Activated CD4-positive, alpha-beta T cell treated with anti-CD3 and anti-CD28 coated beads for 36 hours (primary cell): ENCODE measurements around the gene LRRC3. TPM values are rescaled to one million over a fixed set of nuclear protein-coding genes. Genes with fewer than 3 reads are reported as not detected.

Experiments used
- ATAC-seq: fragments of 200-7000 bp; cut with Tn5 transposase; one replicate; pipeline ENCODE4 v1.10.0; 2021; ENCODE audit warnings: mild to moderate bottlenecking, moderate library complexity
- CTCF ChIA-PET: fragments of 350-600 bp; sonication (Branson Sonifier 250); formaldehyde crosslinking; loops from one replicate; lab custom pipeline; 2021; ENCODE audit warnings: antibody characterized with exemption; lab: Charles Lee
- POLR2A ChIA-PET: fragments of 350-600 bp; sonication (Branson Sonifier 250); formaldehyde crosslinking; loops from one replicate; lab custom pipeline; 2021; ENCODE audit warnings: antibody characterized with exemption, inconsistent platforms; lab: Charles Lee
- DNase-seq: peaks from one replicate; pipeline ENCODE4 v3.0.0-alpha.2; 2020
- H3K27ac Mint-ChIP-seq: one replicate; pipeline ENCODE4 v1.8.0; 2021; ENCODE audit warnings: mixed read lengths
- H3K27me3 Mint-ChIP-seq: one replicate; pipeline ENCODE4 v1.8.0; 2021; ENCODE audit warnings: mixed read lengths
- H3K36me3 Mint-ChIP-seq: one replicate; pipeline ENCODE4 v1.8.0; 2021; ENCODE audit warnings: low read depth, mixed read lengths
- H3K4me1 Mint-ChIP-seq: one replicate; pipeline ENCODE4 v1.8.0; 2021; ENCODE audit warnings: mixed read lengths
- H3K4me3 Mint-ChIP-seq: one replicate; pipeline ENCODE4 v1.8.0; 2021; ENCODE audit warnings: mild to moderate bottlenecking, moderate library complexity, mixed read lengths
- H3K9me3 Mint-ChIP-seq: one replicate; pipeline ENCODE4 v1.8.0; 2021; ENCODE audit warnings: low read depth, mixed read lengths
- intact Hi-C, 2 experiments: fragments of 100-400 bp; cut with DNase I in 1 of 2; cut with micrococcal nuclease in 1 of 2; formaldehyde crosslinking; loops; one replicate each; pipeline versions ENCODE4 v1.14.2 to v1.15.1; 2022 to 2024; cut with DNase I, micrococcal nuclease
- total RNA-seq, 2 experiments: library from RNA; stranded (reverse); gene quantifications; one replicate each; pipeline ENCODE4 v1.2.3, GENCODE V29; 2021

Gene LRRC3
- total RNA-seq, 2 experiments from 2014 or later, result 2.7 to 2.9 TPM

DNA sequence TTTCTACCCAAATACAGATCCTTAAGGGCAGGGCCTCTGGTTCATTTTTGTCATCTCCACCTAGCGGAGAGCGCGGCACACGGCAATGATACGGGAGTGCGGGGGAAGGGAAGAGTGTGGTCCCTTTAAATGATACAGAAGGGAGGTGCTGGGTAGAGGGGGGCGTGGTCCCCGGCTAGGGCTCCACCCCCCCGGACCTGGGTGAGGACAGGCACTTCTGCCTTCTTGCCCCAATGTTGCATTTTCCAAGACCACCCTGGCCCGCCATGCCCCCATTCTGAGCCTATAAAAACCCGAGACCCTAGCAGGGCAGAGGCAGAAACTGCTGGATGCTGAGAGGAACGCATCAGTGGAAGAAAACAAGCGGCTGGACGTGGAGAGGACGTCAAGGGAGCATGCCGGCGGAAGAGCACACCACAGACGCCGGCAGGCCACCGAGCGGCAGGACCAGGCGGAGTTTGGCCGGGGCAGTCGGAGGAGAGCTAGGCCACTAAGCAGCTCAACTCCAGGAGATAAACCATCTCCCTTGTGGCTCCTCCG is 30.0 kb downstream of the LRRC3 start:
- Mint-ChIP-seq H3K27ac (no peak overlapping the region), H3K27me3 (no peaks in the 10 kb centered on the region), H3K4me1 (peaks cover 5% of the 10 kb centered on the region), H3K9me3 (no peaks in the 10 kb centered on the region), H3K4me3 (peak overlapping the region; percentile 62), H3K36me3 (no peaks in the 10 kb centered on the region)
- intact Hi-C loops, result loop anchor here in 1 of 2 experiments (5.0 kb wide), 2 partner anchors 183 to 473 kb away; partner anchors contain the start of genes PFKL and TRAPPC10
- ChIA-PET CTCF (no interaction called here), POLR2A (interaction anchor here (0.6 kb wide), 1 partner anchor 501 kb away, joined by 3 read pairs; no protein-coding TSS in a partner anchor)
- ATAC-seq (peak; percentile 78), DNase-seq (peak; percentile 51)

DNA sequence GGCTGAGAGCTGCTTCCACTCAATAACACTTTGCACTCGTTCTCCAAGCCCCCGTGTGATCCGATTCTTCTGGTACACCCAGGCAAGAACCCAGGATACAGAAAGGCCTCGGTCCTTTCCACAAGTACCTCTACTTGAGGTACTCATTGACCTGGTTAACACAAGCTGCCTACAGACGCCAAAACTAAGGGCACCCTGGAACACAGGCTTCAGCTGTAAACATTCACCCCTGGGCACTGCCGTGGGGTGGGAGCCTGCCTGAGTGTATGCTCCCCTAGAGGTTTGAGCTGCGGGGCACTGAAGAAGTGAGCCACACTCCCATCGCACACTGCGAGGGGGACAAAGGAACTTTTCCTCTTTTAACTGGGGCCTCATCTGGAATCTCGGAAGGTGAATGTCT is 30.5 kb downstream of the LRRC3 start:
- Mint-ChIP-seq H3K27me3 (no peaks in the 10 kb centered on the region), H3K9me3 (no peaks in the 10 kb centered on the region), H3K4me1 (peaks cover 5% of the 10 kb centered on the region), H3K27ac (no peak overlapping the region), H3K4me3 (peak overlapping the region; percentile 62), H3K36me3 (no peaks in the 10 kb centered on the region)
- no peak for DNase-seq
- ATAC-seq, result no peak
- ChIA-PET CTCF (no interaction called here), POLR2A (interaction anchor here (0.6 kb wide), 1 partner anchor 502 kb away, joined by 3 read pairs; no protein-coding TSS in a partner anchor)
- intact Hi-C loops, result loop anchor here in 1 of 2 experiments (5.0 kb wide), 2 partner anchors 183 to 473 kb away; partner anchors contain the start of genes PFKL and TRAPPC10

DNA sequence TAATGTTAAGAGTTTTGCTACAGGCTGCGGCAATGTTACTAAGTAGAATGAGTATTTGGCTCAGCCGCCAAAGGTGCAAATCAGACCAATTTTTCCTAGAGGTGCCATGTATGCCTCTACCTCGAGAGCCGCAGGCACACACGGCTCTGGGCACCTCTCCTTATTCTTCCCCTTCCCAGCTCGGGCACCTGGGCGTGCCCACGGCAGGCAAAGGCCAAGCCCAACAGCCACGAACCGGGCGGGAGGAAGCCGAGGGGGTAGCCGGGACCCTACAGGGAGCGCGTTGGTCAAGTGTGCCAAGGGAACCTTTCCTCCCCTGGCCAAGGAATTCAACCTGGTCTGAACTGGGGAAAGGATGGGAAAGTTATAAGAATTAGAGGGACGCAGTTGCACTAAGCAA is 31.0 kb downstream of the LRRC3 start:
- no peak for ATAC-seq
- no peak for DNase-seq
- no peaks in the 10 kb centered on the region for H3K9me3 Mint-ChIP-seq
- POLR2A ChIA-PET, result interaction anchor here (0.6 kb wide), 1 partner anchor 502 kb away, joined by 3 read pairs; no protein-coding TSS in a partner anchor
- peaks cover 5% of the 10 kb centered on the region for H3K4me1 Mint-ChIP-seq
- CTCF ChIA-PET, result no interaction called here
- no peak overlapping the region for H3K27ac Mint-ChIP-seq
- intact Hi-C loops, result loop anchor here in 1 of 2 experiments (5.0 kb wide), 2 partner anchors 184 to 474 kb away; partner anchors contain the start of genes PFKL and TRAPPC10
- no peaks in the 10 kb centered on the region for H3K27me3 Mint-ChIP-seq
- no peaks in the 10 kb centered on the region for H3K36me3 Mint-ChIP-seq
- H3K4me3 Mint-ChIP-seq, result peak overlapping the region; percentile 62

DNA sequence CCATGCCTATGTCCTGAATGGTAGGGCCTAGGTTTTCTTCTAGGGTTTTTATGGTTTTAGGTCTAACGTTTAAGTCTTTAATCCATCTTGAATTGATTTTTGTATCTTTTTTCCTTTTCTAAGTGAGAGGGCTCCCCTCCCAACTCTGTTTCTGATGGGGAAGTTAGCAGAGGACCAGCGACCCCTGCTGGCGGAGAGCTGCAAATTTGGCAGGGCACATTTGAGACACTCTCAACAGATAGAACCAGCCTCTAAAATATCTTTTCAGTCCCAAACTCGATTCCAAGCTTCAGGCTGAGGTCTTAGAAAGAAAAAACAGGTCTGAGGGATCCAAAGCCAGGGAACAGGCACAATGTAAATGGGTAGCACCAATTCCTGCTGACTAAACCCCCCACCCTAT is 32.5 kb downstream of the LRRC3 start:
- CTCF ChIA-PET, result interaction anchor here (0.7 to 1.0 kb wide), 4 partner anchors 8 to 1281 kb away, joined by 3 to 4 read pairs (median 3); no protein-coding TSS in a partner anchor
- ATAC-seq, result peak; percentile 44

DNA sequence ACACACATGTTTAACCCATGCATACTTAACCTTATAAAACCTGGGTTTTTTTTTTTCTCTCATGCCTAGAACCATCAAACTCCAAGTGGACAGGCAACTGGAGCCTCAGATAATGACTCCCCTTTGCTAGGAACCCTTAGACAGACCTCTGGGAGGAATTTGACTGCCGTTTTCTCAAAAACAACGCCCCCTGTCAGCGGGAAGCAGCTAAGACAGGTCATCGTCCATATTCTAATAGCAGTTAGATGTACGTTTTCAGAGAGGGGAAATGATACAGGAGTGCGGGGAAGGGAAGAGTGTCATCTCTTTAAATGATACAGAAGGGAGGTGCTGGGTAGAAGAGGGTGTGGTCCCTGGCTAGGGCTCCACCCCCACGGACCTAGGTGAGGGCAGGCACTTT is 34.7 kb downstream of the LRRC3 start:
- ChIA-PET CTCF (interaction anchor here (0.6 to 2.2 kb wide), 4 partner anchors 10 to 409 kb away, joined by 3 to 7 read pairs (median 3); no protein-coding TSS in a partner anchor), POLR2A (no interaction called here)
- no peak overlapping the region for H3K27ac Mint-ChIP-seq
- ATAC-seq (no peak), DNase-seq (no peak)
- H3K27me3 Mint-ChIP-seq, result peaks cover 6% of the 10 kb centered on the region
- peaks cover 14% of the 10 kb centered on the region for H3K9me3 Mint-ChIP-seq
- intact Hi-C loops, result loop anchor here (5.0 to 10.0 kb wide), 3 partner anchors 65 to 478 kb away; partner anchors contain the start of genes PFKL (in 1 of the 2) and TRAPPC10 (in 1 of the 2)
- H3K4me3 Mint-ChIP-seq, result no peak overlapping the region
- H3K4me1 Mint-ChIP-seq, result peaks cover 5% of the 10 kb centered on the region
- no peaks in the 10 kb centered on the region for H3K36me3 Mint-ChIP-seq

More for the DNA sequence above, 32.5 kb downstream of the LRRC3 start:
- no peak overlapping the region for H3K27ac Mint-ChIP-seq
- H3K9me3 Mint-ChIP-seq, result peaks cover 9% of the 10 kb centered on the region
- no peak overlapping the region for H3K4me3 Mint-ChIP-seq
- no peaks in the 10 kb centered on the region for H3K36me3 Mint-ChIP-seq
- intact Hi-C loops, result loop anchor here in 1 of 2 experiments (5.0 kb wide), 2 partner anchors 186 to 476 kb away; partner anchors contain the start of genes PFKL and TRAPPC10
- peak; percentile 83 for DNase-seq
- H3K4me1 Mint-ChIP-seq, result peaks cover 5% of the 10 kb centered on the region
- H3K27me3 Mint-ChIP-seq, result peaks cover 2% of the 10 kb centered on the region
- POLR2A ChIA-PET, result no interaction called here

DNA sequence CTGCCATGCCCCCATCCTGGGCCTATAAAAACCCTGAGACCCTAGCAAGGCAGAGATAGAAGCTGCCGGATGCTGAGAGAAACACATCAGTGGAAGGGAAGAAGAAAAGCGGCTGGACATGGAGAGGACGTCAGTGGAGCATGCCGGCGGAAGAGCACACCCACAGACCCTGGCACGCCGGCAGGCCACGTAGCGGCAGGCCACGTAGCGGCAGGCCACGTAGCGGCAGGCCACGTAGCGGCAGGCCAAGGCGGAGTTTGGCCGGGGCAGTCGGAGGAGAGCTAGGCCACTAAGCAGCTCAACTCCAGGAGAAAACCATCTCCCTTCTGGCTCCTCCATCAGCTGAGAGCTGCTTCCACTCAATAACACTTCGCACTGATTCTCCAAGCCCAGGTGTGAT is 35.1 kb downstream of the LRRC3 start:
- ChIA-PET POLR2A (no interaction called here), CTCF (interaction anchor here (0.7 to 2.2 kb wide), 2 partner anchors 10 to 152 kb away, joined by 3 to 7 read pairs; no protein-coding TSS in a partner anchor)
- Mint-ChIP-seq H3K36me3 (no peaks in the 10 kb centered on the region), H3K9me3 (peaks cover 14% of the 10 kb centered on the region), H3K4me3 (no peak overlapping the region), H3K27me3 (peaks cover 6% of the 10 kb centered on the region), H3K27ac (no peak overlapping the region), H3K4me1 (peaks cover 5% of the 10 kb centered on the region)
- DNase-seq (no peak), ATAC-seq (no peak)
- intact Hi-C loops, result loop anchor here in 1 of 2 experiments (10.0 kb wide), 1 partner anchor 66 kb away; no protein-coding TSS in a partner anchor

DNA sequence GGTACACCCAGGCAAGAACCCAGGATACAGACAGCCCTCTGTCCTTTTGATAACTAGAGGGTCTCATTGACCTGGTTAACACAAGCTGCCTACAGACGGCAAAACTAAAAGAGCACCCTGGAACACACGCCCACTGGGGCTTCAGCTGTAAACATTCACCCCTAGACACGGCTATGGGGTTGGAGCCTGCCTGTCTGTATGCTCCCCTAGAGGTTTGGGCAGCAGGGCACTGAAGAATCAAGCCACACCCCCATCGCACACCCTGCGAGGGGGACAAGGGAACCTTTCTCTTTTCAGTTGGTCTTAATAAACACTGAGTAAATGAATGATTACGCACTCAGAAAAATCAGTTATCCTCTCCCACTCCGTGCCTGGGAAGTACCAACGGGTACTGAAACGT is 35.5 kb downstream of the LRRC3 start:
- Mint-ChIP-seq H3K27me3 (peaks cover 6% of the 10 kb centered on the region), H3K36me3 (no peaks in the 10 kb centered on the region), H3K4me3 (no peak overlapping the region), H3K4me1 (peaks cover 5% of the 10 kb centered on the region), H3K27ac (no peak overlapping the region), H3K9me3 (peaks cover 14% of the 10 kb centered on the region)
- DNase-seq, result no peak
- ATAC-seq, result no peak
- intact Hi-C loops, result loop anchor here in 1 of 2 experiments (10.0 kb wide), 1 partner anchor 66 kb away; no protein-coding TSS in a partner anchor
- POLR2A ChIA-PET, result no interaction called here
- CTCF ChIA-PET, result interaction anchor here (0.6 to 2.2 kb wide), 2 partner anchors 11 to 21 kb away, joined by 3 to 7 read pairs; no protein-coding TSS in a partner anchor

DNA sequence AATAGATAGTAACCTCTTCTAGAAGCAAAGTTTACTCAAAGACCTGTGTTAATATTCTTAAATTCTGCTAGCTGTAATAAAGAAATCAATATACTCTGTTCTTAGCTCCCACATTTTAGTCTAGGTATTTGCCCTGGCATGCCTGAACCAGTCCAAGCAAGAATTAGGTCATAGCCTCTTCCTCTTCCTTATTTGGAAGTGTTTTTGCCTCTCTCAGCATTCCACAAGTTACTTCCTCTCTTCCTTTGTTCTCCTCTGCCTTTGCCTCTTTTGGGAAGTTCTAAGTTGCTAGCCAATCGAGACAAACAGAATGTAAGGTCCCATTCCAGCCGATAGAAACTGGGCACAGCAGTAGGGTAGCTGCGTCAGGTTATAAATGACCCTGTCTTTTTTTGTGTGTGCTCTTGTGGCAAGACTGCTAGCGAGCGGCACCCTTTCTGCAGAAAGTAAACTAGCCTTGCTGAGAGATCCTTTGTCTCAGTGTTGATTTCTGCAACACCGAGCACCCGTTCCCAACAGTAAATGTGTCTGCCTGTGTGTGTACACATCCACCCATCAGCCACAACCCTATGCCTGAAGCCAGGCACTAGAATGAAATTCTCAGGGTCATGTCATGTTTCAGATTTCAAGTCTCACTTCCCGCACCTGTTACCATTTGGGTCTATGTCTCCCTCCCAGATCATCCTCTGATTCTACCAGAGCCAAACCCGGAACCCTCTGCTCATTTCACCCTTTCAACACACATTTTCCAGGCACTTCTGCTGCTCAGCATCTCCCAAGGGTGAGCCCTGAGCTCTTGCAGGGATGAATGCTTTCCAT is 37.5 kb downstream of the LRRC3 start:
- intact Hi-C loops, result loop anchor here in 1 of 2 experiments (10.0 kb wide), 1 partner anchor 68 kb away; no protein-coding TSS in a partner anchor
- Mint-ChIP-seq H3K4me3 (no peak overlapping the region), H3K27ac (no peak overlapping the region), H3K27me3 (peaks cover 6% of the 10 kb centered on the region), H3K36me3 (no peaks in the 10 kb centered on the region), H3K9me3 (peaks cover 14% of the 10 kb centered on the region), H3K4me1 (no peaks in the 10 kb centered on the region)
- ChIA-PET CTCF (interaction anchor here (0.6 kb wide), 1 partner anchor 21 kb away, joined by 3 read pairs; no protein-coding TSS in a partner anchor), POLR2A (interaction anchor here (0.7 kb wide), 1 partner anchor 300 kb away, joined by 3 read pairs; no protein-coding TSS in a partner anchor)
- ATAC-seq (no peak), DNase-seq (no peak)

DNA sequence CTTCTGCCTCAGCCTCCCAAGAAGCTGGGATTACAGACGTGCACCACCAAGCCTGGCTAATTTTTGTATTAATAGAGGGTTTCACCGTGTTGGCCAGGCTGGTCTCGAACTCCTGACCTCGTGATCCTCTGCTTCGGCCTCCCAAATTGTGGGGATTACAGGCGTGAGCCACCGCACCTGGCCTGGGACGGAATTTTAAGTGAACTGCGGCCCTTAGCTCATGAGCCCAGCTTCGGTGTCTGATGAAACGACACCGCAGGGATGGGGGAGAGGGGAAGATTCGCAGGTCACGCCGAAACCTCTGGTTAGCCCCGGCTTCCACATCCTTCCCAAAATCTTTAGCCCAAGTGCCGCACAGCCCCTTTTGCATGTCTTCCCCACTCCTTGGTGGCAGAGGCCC is 39.1 kb downstream of the LRRC3 start:
- Mint-ChIP-seq H3K9me3 (peaks cover 14% of the 10 kb centered on the region), H3K27me3 (peaks cover 6% of the 10 kb centered on the region), H3K36me3 (no peaks in the 10 kb centered on the region), H3K4me3 (no peak overlapping the region), H3K4me1 (no peaks in the 10 kb centered on the region), H3K27ac (no peak overlapping the region)
- intact Hi-C loops, result loop anchor here in 1 of 2 experiments (10.0 kb wide), 1 partner anchor 70 kb away; no protein-coding TSS in a partner anchor
- DNase-seq (no peak), ATAC-seq (no peak)
- CTCF ChIA-PET, result interaction anchor here (0.6 to 1.0 kb wide), 2 partner anchors 16 to 300 kb away, joined by 4 read pairs; no protein-coding TSS in a partner anchor
- POLR2A ChIA-PET, result no interaction called here

DNA sequence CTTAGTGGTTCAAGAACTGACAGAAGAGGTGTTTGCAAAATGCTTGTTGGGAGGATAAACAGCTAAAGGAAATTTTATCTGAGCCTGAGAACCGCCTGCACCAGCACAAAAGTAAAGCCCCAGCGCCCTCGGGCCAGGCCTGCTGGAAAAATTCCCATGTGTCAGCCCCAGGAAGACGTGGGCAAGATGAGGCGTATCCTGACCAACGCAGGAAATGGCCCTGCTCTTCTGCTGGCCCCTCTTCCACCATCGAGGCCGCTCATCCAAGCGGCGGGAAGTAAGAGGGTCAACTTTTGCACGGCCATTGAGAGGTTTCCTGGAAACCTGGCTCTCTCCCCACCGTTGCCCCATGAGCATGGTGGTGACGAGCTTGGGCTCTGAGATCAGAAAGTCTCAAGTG is 39.6 kb downstream of the LRRC3 start:
- CTCF ChIA-PET, result interaction anchor here (0.8 to 1.2 kb wide), 2 partner anchors 9 to 831 kb away, joined by 3 read pairs; no protein-coding TSS in a partner anchor
- peaks cover 6% of the 10 kb centered on the region for H3K27me3 Mint-ChIP-seq

More for the DNA sequence above, 39.6 kb downstream of the LRRC3 start:
- DNase-seq (no peak), ATAC-seq (no peak)
- POLR2A ChIA-PET, result no interaction called here
- intact Hi-C loops, result loop anchor here in 1 of 2 experiments (10.0 kb wide), 1 partner anchor 70 kb away; no protein-coding TSS in a partner anchor
- Mint-ChIP-seq H3K36me3 (no peaks in the 10 kb centered on the region), H3K27ac (no peak overlapping the region), H3K4me1 (no peaks in the 10 kb centered on the region), H3K9me3 (peaks cover 14% of the 10 kb centered on the region), H3K4me3 (no peak overlapping the region)
